ENCODE measurements around the gene DUOX1. TPM values are rescaled to one million over a fixed set of nuclear protein-coding genes. Genes with fewer than 3 reads are reported as not detected.

DUOX1 gene
- total RNA-seq, 1 experiment from 2014 or later: 19.6 TPM

DNA sequence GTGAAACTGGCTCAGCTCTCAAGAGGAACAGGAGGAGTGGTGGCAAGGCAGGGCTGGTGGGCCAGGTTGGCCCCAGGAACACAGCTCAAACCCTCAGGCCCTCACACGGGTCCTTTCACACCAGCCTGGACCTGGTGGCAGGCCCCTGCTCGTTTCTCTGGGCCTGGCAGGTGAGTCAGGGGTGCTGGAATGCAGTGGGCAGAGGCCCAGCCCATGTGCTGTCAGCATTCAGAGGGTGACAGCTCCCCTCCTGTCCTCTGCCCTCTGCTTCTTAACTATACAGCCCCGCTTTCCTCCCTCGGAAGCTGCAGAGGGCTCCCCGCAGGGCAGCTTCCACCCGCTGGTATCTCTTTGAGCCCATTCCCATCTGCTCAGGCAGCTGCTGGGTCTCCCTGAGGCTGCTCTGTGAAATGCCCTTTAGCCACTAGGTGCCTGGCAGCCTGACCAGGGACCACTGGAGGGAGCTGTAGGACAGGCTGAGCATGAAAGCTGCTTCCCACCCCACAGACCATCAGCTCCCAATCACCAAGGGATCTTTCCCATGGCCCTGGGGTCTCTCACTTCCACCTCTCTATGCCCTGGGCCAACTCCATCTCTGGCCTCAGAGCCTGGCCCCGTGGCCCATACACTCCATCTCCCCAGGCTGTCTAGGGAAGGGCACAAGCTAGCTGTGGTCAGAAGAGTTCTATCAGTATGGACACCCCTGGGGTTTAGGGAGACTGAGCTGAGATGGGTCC, 33.1 kb downstream of the DUOX1 start:
- Histone ChIP-seq H3K4me1 (ENCODE audit: control insufficient read depth in 1 of 2, insufficient read depth in 2 of 2, low read length in 2 of 2) (peaks cover 15 to 33% of the 10 kb centered on the region in 2 experiments), H3K4me2 (ENCODE audit: low read length) (peak overlapping the region; percentile 77), H3K36me3 (ENCODE audit: control insufficient read depth in 1 of 2, insufficient read depth in 2 of 2, low read length in 2 of 2) (no peaks in the 10 kb centered on the region), H2AFZ (ENCODE audit: low read depth, low read length, poor library complexity, severe bottlenecking) (no peak overlapping the region), H4K20me1 (ENCODE audit: insufficient read depth) (no peaks in the 10 kb centered on the region), H3K9me2 (ENCODE audit: insufficient read depth) (no peaks in the 10 kb centered on the region), H3K27me3 (ENCODE audit: insufficient read depth, low read length) (no peaks in the 10 kb centered on the region), H3K9me3 (ENCODE audit: control insufficient read depth in 1 of 2, insufficient read depth in 1 of 2, low read depth in 1 of 2, low read length in 2 of 2) (no peaks in the 10 kb centered on the region), H3K79me2 (ENCODE audit: insufficient read depth, low read length) (0 out of 2 replicates have a peak, but pooled peaks cover 6% of the 10 kb centered on the region), H3K27ac (ENCODE audit: low read depth, low read length) (peak overlapping the region; percentile 63), H3K9ac (ENCODE audit: low read length) (peak overlapping the region; percentile 62), H3K4me3 (replicated peaks in 1 of 2; ENCODE audit: low read depth in 1 of 2, low read length in 2 of 2) (peak overlapping the region in 1 of 2 experiments; percentile 14; a peak in 1 of 4 replicates)
- ChIA-PET POLR2A (interaction anchor here (0.7 to 1.7 kb wide), 5 partner anchors 33 to 294 kb away, joined by 3 to 10 read pairs (median 5); partner anchors contain the start of genes DUOX1 and DUOXA1), RAD21 (ENCODE audit: low non-redundant PET in 1 of 2, low total read pairs in 2 of 2, uncharacterized antibody in 2 of 2, unreplicated experiment in 2 of 2) (interaction anchor here (0.5 to 1.7 kb wide), 8 partner anchors 37 to 239 kb away, joined by 3 to 8 read pairs (median 4); a partner anchor contains a TSS), CTCF (interaction anchor here (0.6 to 4.0 kb wide), 33 partner anchors 9 to 449 kb away, joined by 3 to 48 read pairs (median 5); partner anchors contain the start of genes DUOX1 and DUOXA1)
- DNase-seq (ENCODE audit: low read depth, low spot score): peak; percentile 66
- intact Hi-C loops (cut with micrococcal nuclease): loop anchor here (1.0 to 10.0 kb wide), 3 partner anchors 236 to 452 kb away; no protein-coding TSS in a partner anchor
- TF ChIP-seq POLR2AphosphoS5 (IDR thresholded peaks at IDR 0.05; ENCODE audit: low read depth, low read length) (no peak), SP1 (IDR thresholded peaks at IDR 0.05; ENCODE audit: low read depth) (no peak), EZH2phosphoT487 (IDR thresholded peaks at IDR 0.05; ENCODE audit: borderline replicate concordance) (no peak), CEBPB (IDR thresholded peaks at IDR 0.05; ENCODE audit: low read depth) (no peak), EGR1 (IDR thresholded peaks at IDR 0.05; ENCODE audit: low read depth) (peak; percentile 62; the same call in 1 of the 2 replicates), RAD21 (IDR thresholded peaks at IDR 0.05; ENCODE audit: low read depth) (peak; percentile 95), ZNF274 (IDR thresholded peaks at IDR 0.05; ENCODE audit: low read depth, low read length) (no peak)
- TF ChIP-seq, protein P1, sequence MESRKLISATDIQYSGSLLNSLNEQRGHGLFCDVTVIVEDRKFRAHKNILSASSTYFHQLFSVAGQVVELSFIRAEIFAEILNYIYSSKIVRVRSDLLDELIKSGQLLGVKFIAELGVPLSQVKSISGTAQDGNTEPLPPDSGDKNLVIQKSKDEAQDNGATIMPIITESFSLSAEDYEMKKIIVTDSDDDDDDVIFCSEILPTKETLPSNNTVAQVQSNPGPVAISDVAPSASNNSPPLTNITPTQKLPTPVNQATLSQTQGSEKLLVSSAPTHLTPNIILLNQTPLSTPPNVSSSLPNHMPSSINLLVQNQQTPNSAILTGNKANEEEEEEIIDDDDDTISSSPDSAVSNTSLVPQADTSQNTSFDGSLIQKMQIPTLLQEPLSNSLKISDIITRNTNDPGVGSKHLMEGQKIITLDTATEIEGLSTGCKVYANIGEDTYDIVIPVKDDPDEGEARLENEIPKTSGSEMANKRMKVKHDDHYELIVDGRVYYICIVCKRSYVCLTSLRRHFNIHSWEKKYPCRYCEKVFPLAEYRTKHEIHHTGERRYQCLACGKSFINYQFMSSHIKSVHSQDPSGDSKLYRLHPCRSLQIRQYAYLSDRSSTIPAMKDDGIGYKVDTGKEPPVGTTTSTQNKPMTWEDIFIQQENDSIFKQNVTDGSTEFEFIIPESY (IDR thresholded peaks at IDR 0.05; ENCODE audit: extremely low read depth, insufficient replicate concordance, low read length): no peak
- TF ChIP-seq, protein P2, sequence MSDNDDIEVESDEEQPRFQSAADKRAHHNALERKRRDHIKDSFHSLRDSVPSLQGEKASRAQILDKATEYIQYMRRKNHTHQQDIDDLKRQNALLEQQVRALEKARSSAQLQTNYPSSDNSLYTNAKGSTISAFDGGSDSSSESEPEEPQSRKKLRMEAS (IDR thresholded peaks at IDR 0.05): no peak; the same call in 1 of the 2 replicates
- TF ChIP-seq, protein P3, sequence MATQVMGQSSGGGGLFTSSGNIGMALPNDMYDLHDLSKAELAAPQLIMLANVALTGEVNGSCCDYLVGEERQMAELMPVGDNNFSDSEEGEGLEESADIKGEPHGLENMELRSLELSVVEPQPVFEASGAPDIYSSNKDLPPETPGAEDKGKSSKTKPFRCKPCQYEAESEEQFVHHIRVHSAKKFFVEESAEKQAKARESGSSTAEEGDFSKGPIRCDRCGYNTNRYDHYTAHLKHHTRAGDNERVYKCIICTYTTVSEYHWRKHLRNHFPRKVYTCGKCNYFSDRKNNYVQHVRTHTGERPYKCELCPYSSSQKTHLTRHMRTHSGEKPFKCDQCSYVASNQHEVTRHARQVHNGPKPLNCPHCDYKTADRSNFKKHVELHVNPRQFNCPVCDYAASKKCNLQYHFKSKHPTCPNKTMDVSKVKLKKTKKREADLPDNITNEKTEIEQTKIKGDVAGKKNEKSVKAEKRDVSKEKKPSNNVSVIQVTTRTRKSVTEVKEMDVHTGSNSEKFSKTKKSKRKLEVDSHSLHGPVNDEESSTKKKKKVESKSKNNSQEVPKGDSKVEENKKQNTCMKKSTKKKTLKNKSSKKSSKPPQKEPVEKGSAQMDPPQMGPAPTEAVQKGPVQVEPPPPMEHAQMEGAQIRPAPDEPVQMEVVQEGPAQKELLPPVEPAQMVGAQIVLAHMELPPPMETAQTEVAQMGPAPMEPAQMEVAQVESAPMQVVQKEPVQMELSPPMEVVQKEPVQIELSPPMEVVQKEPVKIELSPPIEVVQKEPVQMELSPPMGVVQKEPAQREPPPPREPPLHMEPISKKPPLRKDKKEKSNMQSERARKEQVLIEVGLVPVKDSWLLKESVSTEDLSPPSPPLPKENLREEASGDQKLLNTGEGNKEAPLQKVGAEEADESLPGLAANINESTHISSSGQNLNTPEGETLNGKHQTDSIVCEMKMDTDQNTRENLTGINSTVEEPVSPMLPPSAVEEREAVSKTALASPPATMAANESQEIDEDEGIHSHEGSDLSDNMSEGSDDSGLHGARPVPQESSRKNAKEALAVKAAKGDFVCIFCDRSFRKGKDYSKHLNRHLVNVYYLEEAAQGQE (IDR thresholded peaks at IDR 0.05; ENCODE audit: low read depth): no peak
- TF ChIP-seq, protein P4, sequence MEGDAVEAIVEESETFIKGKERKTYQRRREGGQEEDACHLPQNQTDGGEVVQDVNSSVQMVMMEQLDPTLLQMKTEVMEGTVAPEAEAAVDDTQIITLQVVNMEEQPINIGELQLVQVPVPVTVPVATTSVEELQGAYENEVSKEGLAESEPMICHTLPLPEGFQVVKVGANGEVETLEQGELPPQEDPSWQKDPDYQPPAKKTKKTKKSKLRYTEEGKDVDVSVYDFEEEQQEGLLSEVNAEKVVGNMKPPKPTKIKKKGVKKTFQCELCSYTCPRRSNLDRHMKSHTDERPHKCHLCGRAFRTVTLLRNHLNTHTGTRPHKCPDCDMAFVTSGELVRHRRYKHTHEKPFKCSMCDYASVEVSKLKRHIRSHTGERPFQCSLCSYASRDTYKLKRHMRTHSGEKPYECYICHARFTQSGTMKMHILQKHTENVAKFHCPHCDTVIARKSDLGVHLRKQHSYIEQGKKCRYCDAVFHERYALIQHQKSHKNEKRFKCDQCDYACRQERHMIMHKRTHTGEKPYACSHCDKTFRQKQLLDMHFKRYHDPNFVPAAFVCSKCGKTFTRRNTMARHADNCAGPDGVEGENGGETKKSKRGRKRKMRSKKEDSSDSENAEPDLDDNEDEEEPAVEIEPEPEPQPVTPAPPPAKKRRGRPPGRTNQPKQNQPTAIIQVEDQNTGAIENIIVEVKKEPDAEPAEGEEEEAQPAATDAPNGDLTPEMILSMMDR (IDR thresholded peaks at IDR 0.05 in 2 of 3, conservative IDR thresholded peaks at IDR 0.05 in 1 of 3; ENCODE audit: borderline replicate concordance in 1 of 3, insufficient read depth in 1 of 3, low read depth in 2 of 3, low read length in 2 of 3): peak; percentile 90 to 98 (median 97)
- ATAC-seq: peak; percentile 77
- no TSS peak for BruUV-seq (replicated peaks)

All from HCT116 (cell line).